Adrenal gland (tissue), 12 donors: ENCODE results near the gene PRORP. TPM values are rescaled to one million over a fixed set of nuclear protein-coding genes. Genes with fewer than 3 reads are reported as not detected.
"Not testable (repeated sequence)": the region's sequence is repeated elsewhere in the genome, so short reads cannot be mapped to it uniquely, and the experiment has no call there.

Experiments used
- DNase-seq, 7 donors: peaks; one replicate each; pipeline ENCODE4 v3.0.0-alpha.2; 2019 to 2020
- H3K27ac ChIP-seq, 5 donors: fragments of 200-600 bp; sonication (generic) in 4 of 5; 1 replicate in 3 of 5; 2 replicates in 2 of 5; pipeline versions ENCODE4 v1.5.1 to v1.8.0; 2016 to 2020; ENCODE audit warnings: mild to moderate bottlenecking in 1 of 5
- H3K27me3 ChIP-seq: fragments of 200-600 bp; 2 replicates; pipeline ENCODE4 v1.8.0; 2021
- H3K36me3 ChIP-seq, 2 donors: fragments of 200-600 bp; replicated peaks in 1 of 2; 1 replicate in 1 of 2; 2 replicates in 1 of 2; pipeline versions ENCODE4 v1.5.1 to v1.8.0; 2018 to 2022
- H3K4me1 ChIP-seq, 2 donors: fragments of 200-600 bp; replicated peaks in 1 of 2; 1 replicate in 1 of 2; 2 replicates in 1 of 2; pipeline versions ENCODE4 v1.5.1 to v1.8.0; 2018 to 2021
- H3K4me3 ChIP-seq, 4 donors: fragments of 200-600 bp; sonication (generic) in 3 of 4; one replicate each; pipeline ENCODE4 v1.5.1; 2016 to 2018
- H3K9me3 ChIP-seq, 3 donors: fragments of 200-600 bp; sonication (generic) in 1 of 3; replicated peaks in 1 of 3; 1 replicate in 2 of 3; 2 replicates in 1 of 3; pipeline versions ENCODE4 v1.5.1 to v1.8.0; 2016 to 2021
- CTCF ChIP-seq, 6 experiments: fragments of 450-650 bp in 4 of 6; fragments of 200-600 bp in 2 of 6; sonication (generic) in 1 of 6; IDR thresholded peaks; 1 replicate in 5 of 6; 2 replicates in 1 of 6; pipeline versions ENCODE4 v1.5.1 to v1.8.0; 2016 to 2021; ENCODE audit warnings: antibody characterized with exemption in 6 of 6, mild to moderate bottlenecking in 2 of 6, moderate library complexity in 1 of 6
- POLR2A ChIP-seq, 2 donors: fragments of 450-650 bp; IDR thresholded peaks; one replicate each; pipeline ENCODE4 v1.6.1; 2017; ENCODE audit warnings: antibody characterized with exemption in 2 of 2, mild to moderate bottlenecking in 2 of 2, moderate library complexity in 1 of 2
- WGBS, 4 donors: extraction: QIAGEN DNeasy Blood & Tissue Kit in 2 of 4; methylation state at CpG; one replicate each; pipeline versions ENCODE4 v1.1.5 to v1.1.7; 2013 to 2017; 5-methylcytosine and 5-hydroxymethylcytosine counted together
- intact Hi-C, 2 donors: fragments of 100-400 bp; cut with DNase I; formaldehyde crosslinking; loops; one replicate each; pipeline versions ENCODE4 v1.14.1 to v1.15.0; 2022 to 2023
- polyA plus RNA-seq, 3 donors: library from polyadenylated mRNA; stranded (reverse); fragments of 200-250 nt in 2 of 3; fragments of 350-450 nt in 1 of 3; fragmentation: Illumina TruSeq in 1 of 3; extraction: RNeasy Lipid Tissue Mini Kit (QIAGEN cat#74804) in 1 of 3; gene quantifications; one replicate each; pipeline ENCODE4 v1.2.3, GENCODE V29; 2013 to 2014
- total RNA-seq, 9 donors: library from RNA; depleted of rRNA in 4 of 9; stranded (reverse); fragments of >200 nt in 4 of 9; fragments of 120-200 nt in 1 of 9; fragmentation: NEBNext Ultra II Directional in 1 of 9; extraction: Animal tissue kit (Norgen Biotek cat#: 25700) in 1 of 9; gene quantifications; one replicate each; pipeline versions ENCODE4 v1.1.0 to v1.2.4, GENCODE V29; 2013 to 2023
- donor health status: healthy with polysubstance abuse.
- donor health status: Bipolar disorder and iron deficiency.
- donor health status: DM: yes; HTN: yes; CAD: no.
- donor health status: DM: no; HTN: no; CAD: no.
- donor health status: DM: no; HTN: no; CAD: no.
- donor health status: DM: yes; HTN: yes; CAD: no.

The PRORP gene
- total and polyA plus RNA-seq, 12 donors = 3.9 to 52.2 (median 31.6) TPM

DNA sequence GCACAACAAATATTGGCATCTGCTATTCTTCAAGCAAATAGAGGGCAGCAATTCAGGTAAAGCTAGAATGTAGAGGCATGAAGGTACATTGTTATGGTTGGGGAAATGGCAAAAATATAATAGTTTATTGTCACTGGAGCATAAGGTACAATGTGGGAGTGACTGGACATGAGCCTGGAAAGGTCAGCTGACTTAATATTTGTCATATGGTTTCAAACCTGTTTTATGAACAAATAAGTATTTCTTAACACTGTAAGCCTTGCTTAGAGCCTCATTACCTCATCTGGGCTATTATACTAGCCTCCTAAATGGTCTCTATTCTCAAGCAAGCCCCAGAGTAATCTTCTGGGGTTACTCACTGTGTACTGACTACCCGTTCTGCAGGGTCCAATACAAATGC is 42.6 kb upstream of the PRORP start:
- WGBS, 4 donors = 82 to 97% (median 96%) methylated on average over 1 of the region's 1 CpG
- Histone ChIP-seq H3K4me1 (no peaks in the 10 kb centered on the region), H3K27me3 (no peaks in the 10 kb centered on the region), H3K27ac (no peak overlapping the region), H3K36me3 (peaks cover 0 to 59% of the 10 kb centered on the region in 2 donors), H3K4me3 (no peak overlapping the region), H3K9me3 (no peaks in the 10 kb centered on the region)
- no peak for DNase-seq
- intact Hi-C loops = no loop called here
- TF ChIP-seq CTCF (IDR thresholded peaks at IDR 0.05) (no peak), POLR2A (IDR thresholded peaks at IDR 0.05) (no peak)

- peaks cover 0 to 72% of the 10 kb centered on the region in 2 donors for H3K36me3 ChIP-seq
These were observed 38.7 kb upstream of the PRORP start for GRCh38 chr14:35083530-35084150.

DNA sequence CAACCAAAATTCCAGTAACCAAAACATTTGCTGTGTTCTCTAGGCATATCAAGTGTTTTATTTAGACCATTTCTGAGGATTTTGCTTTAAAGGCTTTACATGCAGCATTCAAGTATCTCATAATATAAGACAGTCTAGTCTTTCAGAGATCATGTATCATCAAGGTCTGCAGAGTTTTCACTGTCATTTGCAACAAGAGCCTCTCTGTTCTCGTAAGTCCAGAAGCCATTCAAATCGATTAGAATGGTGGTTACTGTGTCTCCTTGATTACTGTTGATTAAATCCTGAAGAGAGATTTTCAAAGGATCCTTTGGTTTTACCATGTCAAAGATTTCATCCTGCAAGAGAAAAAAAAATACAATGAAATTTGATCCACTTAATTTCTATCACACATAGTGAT is 36.9 kb upstream of the PRORP start:
- Histone ChIP-seq H3K27me3 (no peaks in the 10 kb centered on the region), H3K36me3 (peaks cover 0 to 61% of the 10 kb centered on the region in 2 donors), H3K4me3 (no peak overlapping the region), H3K27ac (no peak overlapping the region), H3K9me3 (no peaks in the 10 kb centered on the region), H3K4me1 (no peaks in the 10 kb centered on the region)
- no peak for TF ChIP-seq CTCF (IDR thresholded peaks at IDR 0.05)
- TF ChIP-seq POLR2A (IDR thresholded peaks at IDR 0.05) = no peak
- WGBS, 4 donors = 87 to 90% (median 89%) methylated on average over 2 of the region's 2 CpGs
- intact Hi-C loops = no loop called here
- DNase-seq = no peak

More at GRCh38 chr14:35083530-35084150, 38.7 kb upstream of the PRORP start:
- DNase-seq = no peak
- no peak overlapping the region for H3K4me3 ChIP-seq
- WGBS, 4 donors = 94 to 97% (median 95%) methylated on average over 8 of the region's 8 CpGs
- intact Hi-C loops = no loop called here
- H3K4me1 ChIP-seq = no peaks in the 10 kb centered on the region
- H3K27me3 ChIP-seq = no peaks in the 10 kb centered on the region
- no peak for TF ChIP-seq POLR2A (IDR thresholded peaks at IDR 0.05)
- TF ChIP-seq CTCF (IDR thresholded peaks at IDR 0.05) = no peak
- no peaks in the 10 kb centered on the region for H3K9me3 ChIP-seq
- no peak overlapping the region for H3K27ac ChIP-seq

DNA sequence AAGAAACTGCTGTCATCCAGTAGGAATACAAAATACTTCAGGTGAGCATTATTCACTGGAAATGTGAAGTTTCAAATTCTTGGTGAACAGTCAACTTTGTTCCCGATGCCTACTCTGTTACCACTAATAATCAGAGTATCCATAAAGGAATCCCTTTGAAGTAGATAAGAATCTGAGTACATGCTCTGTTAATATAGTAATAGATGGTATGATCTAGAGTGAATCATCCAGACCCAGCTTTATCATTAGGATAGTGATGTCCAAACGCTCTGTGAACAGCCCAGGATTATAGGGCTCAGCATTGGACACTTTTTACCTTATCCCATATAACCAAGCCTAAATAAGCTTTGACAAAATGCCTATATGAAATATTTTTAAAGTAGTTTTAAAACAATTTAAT is 33.8 kb upstream of the PRORP start:
- Histone ChIP-seq H3K36me3 (peaks cover 0 to 56% of the 10 kb centered on the region in 2 donors), H3K27ac (peak overlapping the region in 1 of 5 donors; percentile 1), H3K4me3 (no peak overlapping the region), H3K9me3 (no peaks in the 10 kb centered on the region), H3K4me1 (no peaks in the 10 kb centered on the region), H3K27me3 (no peaks in the 10 kb centered on the region)
- TF ChIP-seq POLR2A (IDR thresholded peaks at IDR 0.05) = no peak
- TF ChIP-seq CTCF (IDR thresholded peaks at IDR 0.05) = no peak
- intact Hi-C loops = no loop called here
- no peak for DNase-seq
- 43 to 56% (median 52%) methylated on average over 2 of the region's 2 CpGs for WGBS, 4 donors

DNA sequence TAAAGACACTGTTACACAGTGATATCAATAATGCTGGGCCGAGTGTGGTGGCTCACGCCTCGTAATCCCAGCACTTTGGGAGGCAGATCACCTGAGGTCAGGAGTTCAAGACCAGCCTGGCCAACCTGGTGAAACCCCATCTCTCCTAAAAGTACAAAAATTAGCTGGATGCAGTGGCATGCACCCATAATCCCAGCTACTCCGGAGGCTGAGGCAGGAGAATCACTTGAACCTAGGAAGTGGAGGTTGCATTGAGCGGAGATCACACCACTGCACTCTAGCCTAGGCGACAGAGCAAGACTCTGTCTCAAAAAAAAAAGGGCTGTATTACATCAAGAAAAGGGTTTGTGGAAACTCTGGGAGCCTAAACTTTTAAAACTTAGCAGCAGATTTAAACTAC is 27.7 kb upstream of the PRORP start:
- WGBS, 4 donors = 95 to 97% (median 97%) methylated on average over 6 of the region's 6 CpGs
- H3K9me3 ChIP-seq, H3K4me1 ChIP-seq, H3K27me3 ChIP-seq, H3K27ac ChIP-seq, H3K4me3 ChIP-seq, DNase-seq, intact Hi-C loops: not testable (repeated sequence)
- peaks cover 0 to 60% of the 10 kb centered on the region in 2 donors for H3K36me3 ChIP-seq
